Activated T-cell treated with anti-CD3 and anti-CD28 coated beads, Interleukin-2, amount 50 U/mL, for 72 hours (primary cell): ENCODE data around the gene BBLN. TPM values are rescaled to one million over a fixed set of nuclear protein-coding genes. Genes with fewer than 3 reads are reported as not detected.
A peak's percentile ranks its signal among the peaks of the same experiment; 100 is the strongest.
"Not testable (repeated sequence)": the region's sequence is repeated elsewhere in the genome, so short reads cannot be mapped to it uniquely, and the experiment has no call there.

Experiments
- ATAC-seq, 2 donors: fragments of 150-1000 bp; cut with Tn5 transposase; replicated peaks in 1 of 2; 2 replicates each; pipeline ENCODE4 v1.10.0; 2021; ENCODE audit warnings: moderate library complexity in 2 of 2, mild to moderate bottlenecking in 1 of 2
- DNase-seq, 2 donors: peaks; one replicate each; pipeline ENCODE4 v3.0.0; 2021 to 2022; ENCODE audit warnings: mixed read lengths in 1 of 2
- H3K27ac Mint-ChIP-seq: one replicate; pipeline ENCODE4 v1.8.0; 2022; ENCODE audit warnings: mild to moderate bottlenecking, moderate library complexity, mixed read lengths
- H3K27me3 Mint-ChIP-seq: one replicate; pipeline ENCODE4 v1.8.0; 2022; ENCODE audit warnings: low read depth, mixed read lengths
- H3K36me3 Mint-ChIP-seq, 2 donors: one replicate each; pipeline ENCODE4 v1.8.0; 2022; ENCODE audit warnings: mixed read lengths in 2 of 2, mild to moderate bottlenecking in 1 of 2; ENCODE audit not compliant: insufficient read depth in 2 of 2
- H3K4me1 Mint-ChIP-seq: one replicate; pipeline ENCODE4 v1.8.0; 2022; ENCODE audit warnings: low read depth, mixed read lengths
- H3K4me3 Mint-ChIP-seq, 2 donors: one replicate each; pipeline ENCODE4 v1.8.0; 2022; ENCODE audit warnings: mild to moderate bottlenecking in 2 of 2, mixed read lengths in 2 of 2, moderate library complexity in 2 of 2
- H3K9me3 Mint-ChIP-seq, 2 donors: one replicate each; pipeline ENCODE4 v1.8.0; 2022; ENCODE audit warnings: mixed read lengths in 2 of 2
- total RNA-seq, 2 donors: library from RNA; stranded (reverse); gene quantifications; one replicate each; pipeline ENCODE4 v1.2.3, GENCODE V29; 2022

Gene BBLN
- total RNA-seq, 2 donors from 2014 or later = 72.9 to 81.4 TPM

DNA sequence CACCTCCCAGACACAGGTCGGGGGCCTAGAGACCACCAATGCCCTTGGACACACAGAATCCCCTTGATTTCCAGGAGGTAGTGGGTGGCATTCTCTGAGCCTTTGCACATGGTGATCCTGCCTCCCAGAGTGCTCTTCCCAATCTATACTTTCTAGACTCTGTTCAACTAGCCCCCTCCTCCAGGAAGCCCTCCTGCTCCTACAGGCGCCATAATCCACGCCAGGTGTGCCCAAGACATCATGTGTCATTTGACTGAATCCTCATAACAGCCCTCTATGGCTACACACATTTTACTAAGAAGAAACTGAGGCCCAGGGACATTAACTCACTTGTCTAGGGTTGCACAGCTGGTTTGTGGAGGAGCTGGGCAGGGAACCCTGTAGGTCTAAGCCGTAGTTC is 7.1 kb downstream of the BBLN start:
- DNase-seq (no peak), ATAC-seq (no peak)
- peaks cover 0 to 10% of the 10 kb centered on the region in 2 donors for H3K36me3 Mint-ChIP-seq
- no peak overlapping the region for H3K27ac Mint-ChIP-seq
- H3K9me3 Mint-ChIP-seq = no peaks in the 10 kb centered on the region
- H3K4me1 Mint-ChIP-seq = peaks cover 5% of the 10 kb centered on the region
- H3K27me3 Mint-ChIP-seq = no peaks in the 10 kb centered on the region
- no peak overlapping the region for H3K4me3 Mint-ChIP-seq

DNA sequence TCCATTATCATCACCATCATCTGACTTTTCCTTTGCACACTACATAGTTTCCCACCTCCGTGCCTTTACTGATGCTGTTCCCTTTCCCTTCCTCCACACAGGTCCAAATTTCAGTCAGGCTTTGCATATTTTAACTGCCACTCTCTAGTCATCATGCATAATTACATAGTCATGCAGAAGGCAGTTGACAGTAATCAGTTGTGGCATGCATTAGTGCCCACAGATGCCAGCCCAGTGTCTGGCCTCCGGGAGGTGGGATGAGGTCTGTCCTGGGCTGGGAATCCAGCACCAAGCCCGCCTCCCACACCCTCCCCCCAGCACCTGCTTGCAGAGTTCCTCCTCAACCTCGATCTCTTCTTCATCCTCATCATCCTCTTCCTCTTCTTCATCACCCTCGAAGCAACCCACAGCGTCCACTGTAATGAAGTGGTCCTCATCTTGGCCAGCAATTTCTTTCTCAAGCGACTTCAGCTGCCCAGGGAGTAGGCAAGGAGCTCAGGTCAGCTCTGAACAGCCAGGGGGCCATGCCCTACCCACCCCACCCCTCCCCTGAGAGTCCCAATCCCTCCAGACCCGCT is 8.8 kb downstream of the BBLN start:
- no peak overlapping the region for H3K4me3 Mint-ChIP-seq
- no peak overlapping the region for H3K27ac Mint-ChIP-seq

DNA sequence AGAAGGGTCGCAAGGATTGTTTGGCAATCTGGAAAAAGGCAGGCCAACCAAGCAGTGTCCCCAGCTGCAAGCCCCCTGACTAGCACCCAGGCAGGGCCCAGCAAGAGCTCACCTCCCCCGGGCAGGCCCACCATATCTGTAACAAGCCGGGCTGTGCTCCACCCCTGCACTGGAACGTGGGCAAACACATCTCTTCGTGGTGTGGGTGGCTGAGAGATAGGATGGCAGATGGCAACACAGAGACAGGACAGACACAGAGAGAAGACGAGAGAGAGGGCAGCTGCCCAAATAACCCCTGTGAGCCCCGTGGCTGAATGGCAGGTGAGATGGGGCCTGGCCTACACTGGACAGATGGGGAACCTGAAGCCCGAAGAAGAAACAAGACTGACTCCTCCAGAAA is 9.4 kb downstream of the BBLN start:
- H3K4me3 Mint-ChIP-seq = no peak overlapping the region
- H3K4me1 Mint-ChIP-seq = no peaks in the 10 kb centered on the region
- ATAC-seq (no peak), DNase-seq (no peak)
- H3K36me3 Mint-ChIP-seq = peaks cover 0 to 10% of the 10 kb centered on the region in 2 donors
- no peak overlapping the region for H3K27ac Mint-ChIP-seq
- H3K27me3 Mint-ChIP-seq = no peaks in the 10 kb centered on the region
- no peaks in the 10 kb centered on the region for H3K9me3 Mint-ChIP-seq

More for the DNA sequence above, 8.8 kb downstream of the BBLN start:
- Mint-ChIP-seq H3K9me3 (no peaks in the 10 kb centered on the region), H3K27me3 (no peaks in the 10 kb centered on the region), H3K36me3 (peaks cover 0 to 10% of the 10 kb centered on the region in 2 donors), H3K4me1 (no peaks in the 10 kb centered on the region)
- DNase-seq = no peak
- ATAC-seq = no peak

DNA sequence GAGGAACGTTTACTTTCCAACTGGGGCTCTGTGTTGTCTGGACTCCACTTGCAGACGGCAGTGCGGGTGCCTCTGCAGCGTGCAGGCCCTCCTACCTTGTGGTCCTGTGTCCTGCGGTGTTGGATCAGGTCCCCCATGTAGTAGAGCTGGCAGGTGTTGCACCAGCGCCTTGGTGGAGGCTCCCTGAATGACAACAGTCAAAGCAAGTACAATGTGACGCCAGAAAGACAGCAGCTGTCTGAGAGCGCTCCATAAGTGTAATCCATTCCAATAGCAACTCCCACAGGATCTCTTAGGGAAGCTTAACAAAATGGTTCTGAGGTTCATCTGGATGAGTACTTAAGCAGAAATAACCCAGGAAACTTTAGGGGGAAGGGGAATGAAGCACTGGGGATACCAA is 9.9 kb downstream of the BBLN start:
- Mint-ChIP-seq H3K27ac (peak overlapping the region; percentile 15), H3K36me3 (peaks cover 0 to 10% of the 10 kb centered on the region in 2 donors), H3K4me1 (no peaks in the 10 kb centered on the region), H3K4me3 (no peak overlapping the region), H3K9me3 (no peaks in the 10 kb centered on the region), H3K27me3 (no peaks in the 10 kb centered on the region)
- DNase-seq (no peak), ATAC-seq (no peak)

DNA sequence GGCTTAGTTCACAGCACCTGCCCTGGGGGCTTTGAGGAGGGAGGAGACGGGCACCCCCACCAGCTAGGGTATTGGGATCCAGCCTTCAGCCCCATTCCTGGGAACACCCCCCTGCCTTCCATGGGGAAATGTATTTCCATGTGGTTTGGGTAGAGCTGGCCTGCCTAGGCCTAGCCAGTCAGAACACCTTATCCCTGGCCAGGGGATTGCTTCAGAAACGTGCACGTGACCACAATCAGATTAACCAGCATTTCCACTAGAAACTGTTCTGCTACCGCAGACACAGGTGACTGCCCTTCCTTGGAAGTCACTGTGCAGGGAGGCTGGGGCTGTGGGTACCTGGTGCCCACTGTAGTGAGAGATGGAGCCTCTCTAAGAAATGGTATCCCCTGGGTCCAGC is 14.0 kb downstream of the BBLN start:
- no peak for ATAC-seq
- Mint-ChIP-seq H3K36me3 (peaks cover 6 to 7% of the 10 kb centered on the region in 2 donors), H3K4me1 (no peaks in the 10 kb centered on the region), H3K9me3 (no peaks in the 10 kb centered on the region), H3K27me3 (no peaks in the 10 kb centered on the region), H3K4me3 (no peak overlapping the region), H3K27ac (no peak overlapping the region)
- no peak for DNase-seq

DNA sequence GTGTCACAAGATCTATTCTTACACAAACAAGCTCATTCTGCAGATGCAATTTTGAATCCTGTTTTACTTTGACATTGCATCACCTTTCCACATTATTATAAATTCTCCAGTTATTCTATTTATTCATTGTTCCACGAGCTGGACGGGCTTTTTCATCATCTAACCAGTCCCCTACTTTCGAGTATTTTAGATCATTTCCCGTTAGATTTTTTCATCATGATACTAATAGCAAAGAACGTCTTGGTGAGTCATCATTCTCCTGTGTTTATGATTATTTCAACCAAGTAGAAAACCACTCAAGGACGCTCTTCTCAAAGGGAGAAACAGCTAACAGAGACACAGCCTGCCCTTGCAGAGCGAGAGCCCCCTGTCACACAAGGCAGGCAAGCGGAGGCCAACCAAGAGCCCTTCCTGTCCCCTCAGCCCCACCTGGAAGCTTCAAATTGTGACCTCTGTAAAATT is 15.1 kb downstream of the BBLN start:
- H3K27me3 Mint-ChIP-seq = no peaks in the 10 kb centered on the region
- ATAC-seq = no peak
- peak overlapping the region; percentile 6 for H3K27ac Mint-ChIP-seq
- H3K4me3 Mint-ChIP-seq = no peak overlapping the region
- DNase-seq = no peak
- peaks cover 8 to 13% of the 10 kb centered on the region in 2 donors for H3K36me3 Mint-ChIP-seq
- no peaks in the 10 kb centered on the region for H3K4me1 Mint-ChIP-seq
- no peaks in the 10 kb centered on the region for H3K9me3 Mint-ChIP-seq

DNA sequence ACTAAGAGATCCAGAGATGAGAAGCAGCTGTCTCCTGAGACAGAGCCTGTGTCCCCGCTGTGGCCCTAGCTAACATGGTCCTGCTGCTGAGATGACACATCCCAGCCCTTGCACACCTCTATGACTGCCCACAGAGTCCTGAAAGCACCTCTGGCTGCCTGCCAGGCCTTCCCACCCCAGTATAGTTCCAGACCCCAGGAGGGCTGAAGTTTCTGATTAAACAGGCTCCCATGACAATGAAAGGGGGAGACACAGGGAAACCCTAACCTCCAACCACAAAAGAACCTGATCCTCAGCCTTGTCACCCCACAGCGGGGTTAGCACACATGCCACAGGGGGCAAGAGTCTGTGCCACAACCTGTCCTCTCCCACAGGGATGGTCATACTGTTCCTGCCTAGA is 15.7 kb downstream of the BBLN start:
- Mint-ChIP-seq H3K36me3 (peaks cover 10 to 15% of the 10 kb centered on the region in 2 donors), H3K27ac (no peak overlapping the region), H3K9me3 (no peaks in the 10 kb centered on the region), H3K4me3 (no peak overlapping the region), H3K4me1 (no peaks in the 10 kb centered on the region), H3K27me3 (no peaks in the 10 kb centered on the region)
- DNase-seq (no peak), ATAC-seq (no peak)

DNA sequence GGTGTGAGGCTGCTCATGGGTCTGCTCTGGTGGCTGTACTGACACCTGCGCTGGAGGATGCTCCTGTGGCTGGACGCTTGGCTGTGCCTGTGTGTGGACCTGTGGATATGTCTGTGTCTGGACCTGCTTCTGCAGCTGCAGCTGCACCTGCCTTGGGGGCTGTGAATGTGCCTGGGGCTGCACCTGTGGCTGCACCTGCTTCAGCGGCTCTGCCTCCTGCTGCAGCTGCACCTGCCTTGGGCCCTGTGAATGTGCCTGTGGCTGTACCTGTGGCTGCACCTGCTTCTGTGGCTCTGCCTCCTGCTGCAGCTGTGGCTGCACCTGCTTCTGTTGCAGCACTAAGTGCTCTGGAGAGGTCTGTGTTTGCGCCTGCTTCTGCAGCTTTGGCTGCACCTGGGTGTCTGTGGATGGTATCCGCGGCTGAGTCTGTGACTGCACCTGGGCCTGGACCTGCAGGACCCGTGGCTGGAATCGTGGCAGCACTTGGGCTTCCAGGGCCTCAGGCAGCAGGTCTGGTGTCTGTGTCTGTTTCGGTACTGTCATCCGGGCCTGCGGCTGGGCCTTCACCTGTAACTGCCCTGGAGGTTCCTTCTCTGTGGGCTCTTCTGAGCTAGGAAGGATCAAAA is 18.9 kb downstream of the BBLN start:
- H3K4me1 Mint-ChIP-seq = peaks cover 2% of the 10 kb centered on the region
- H3K36me3 Mint-ChIP-seq = peaks cover 10 to 15% of the 10 kb centered on the region in 2 donors
- no peak overlapping the region for H3K27ac Mint-ChIP-seq
- DNase-seq (no peak), ATAC-seq (no peak)
- H3K4me3 Mint-ChIP-seq = no peak overlapping the region
- H3K9me3 Mint-ChIP-seq = no peaks in the 10 kb centered on the region
- no peaks in the 10 kb centered on the region for H3K27me3 Mint-ChIP-seq

DNA sequence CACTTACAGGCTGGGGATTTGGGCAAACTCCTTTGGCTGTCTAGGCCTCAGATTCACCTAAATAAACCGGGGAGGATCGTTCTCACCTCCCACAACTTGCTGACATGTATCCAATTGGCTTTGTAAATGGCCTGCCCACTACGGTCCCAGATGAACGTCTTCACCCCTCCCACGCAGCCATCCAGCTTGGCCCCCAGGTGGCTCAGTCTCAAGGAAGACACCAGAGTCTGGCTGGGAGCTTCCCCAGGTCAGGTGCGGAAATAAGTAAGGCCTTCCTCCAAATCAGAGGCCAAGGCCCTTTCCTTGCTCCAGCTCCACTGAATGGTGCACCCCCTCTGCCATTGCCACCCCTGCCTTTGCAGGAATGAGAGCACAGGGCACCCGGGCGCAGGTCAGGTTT is 19.9 kb downstream of the BBLN start:
- no peak overlapping the region for H3K4me3 Mint-ChIP-seq
- DNase-seq = no peak
- no peak for ATAC-seq
- no peaks in the 10 kb centered on the region for H3K27me3 Mint-ChIP-seq
- peaks cover 10 to 17% of the 10 kb centered on the region in 2 donors for H3K36me3 Mint-ChIP-seq
- H3K27ac Mint-ChIP-seq = no peak overlapping the region
- H3K9me3 Mint-ChIP-seq = no peaks in the 10 kb centered on the region
- peaks cover 6% of the 10 kb centered on the region for H3K4me1 Mint-ChIP-seq

DNA sequence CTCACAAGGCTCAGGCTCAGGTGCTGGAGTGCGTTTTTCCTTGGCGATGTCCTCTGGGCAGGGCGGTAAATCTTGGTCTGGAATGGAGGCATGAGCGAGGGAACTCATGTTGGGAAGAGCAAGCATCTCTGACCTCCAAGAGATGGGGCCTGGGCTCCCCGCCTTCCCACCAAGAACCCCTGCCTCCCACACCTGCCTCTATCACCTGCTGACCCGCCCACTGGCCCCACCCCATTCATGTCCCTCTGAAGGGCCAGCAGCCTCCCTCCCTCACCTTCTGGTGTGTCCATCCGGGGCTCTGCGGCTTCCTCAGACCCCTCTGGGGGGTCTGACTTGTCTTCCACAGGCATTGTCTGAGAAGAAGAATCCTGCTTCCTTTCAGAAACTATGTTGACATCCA is 20.4 kb downstream of the BBLN start:
- no peak overlapping the region for H3K4me3 Mint-ChIP-seq
- no peaks in the 10 kb centered on the region for H3K9me3 Mint-ChIP-seq
- DNase-seq (no peak), ATAC-seq (no peak)
- no peaks in the 10 kb centered on the region for H3K27me3 Mint-ChIP-seq
- H3K4me1 Mint-ChIP-seq = peaks cover 6% of the 10 kb centered on the region
- H3K27ac Mint-ChIP-seq = no peak overlapping the region
- H3K36me3 Mint-ChIP-seq = peaks cover 10 to 17% of the 10 kb centered on the region in 2 donors

DNA sequence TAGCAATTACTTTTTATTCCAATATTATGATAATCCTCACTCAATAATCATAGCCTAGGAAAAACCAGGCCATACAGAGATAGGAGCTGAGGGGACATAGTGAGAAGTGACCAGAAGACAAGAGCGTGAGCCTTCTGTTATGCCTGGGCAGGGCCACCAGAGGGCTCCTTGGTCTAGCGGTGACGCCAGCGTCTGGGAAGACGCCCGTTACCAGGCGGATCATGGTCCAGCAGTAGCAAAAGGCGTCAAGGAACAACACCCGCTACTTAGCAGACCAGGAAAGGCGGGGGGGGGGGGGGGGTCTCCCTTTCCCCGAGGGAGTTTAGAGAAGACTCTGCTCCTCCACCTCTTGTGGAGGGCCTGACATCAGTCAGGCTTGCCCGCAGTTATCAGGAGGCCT is 21.4 kb downstream of the BBLN start:
- not testable (repeated sequence) for ATAC-seq

DNA sequence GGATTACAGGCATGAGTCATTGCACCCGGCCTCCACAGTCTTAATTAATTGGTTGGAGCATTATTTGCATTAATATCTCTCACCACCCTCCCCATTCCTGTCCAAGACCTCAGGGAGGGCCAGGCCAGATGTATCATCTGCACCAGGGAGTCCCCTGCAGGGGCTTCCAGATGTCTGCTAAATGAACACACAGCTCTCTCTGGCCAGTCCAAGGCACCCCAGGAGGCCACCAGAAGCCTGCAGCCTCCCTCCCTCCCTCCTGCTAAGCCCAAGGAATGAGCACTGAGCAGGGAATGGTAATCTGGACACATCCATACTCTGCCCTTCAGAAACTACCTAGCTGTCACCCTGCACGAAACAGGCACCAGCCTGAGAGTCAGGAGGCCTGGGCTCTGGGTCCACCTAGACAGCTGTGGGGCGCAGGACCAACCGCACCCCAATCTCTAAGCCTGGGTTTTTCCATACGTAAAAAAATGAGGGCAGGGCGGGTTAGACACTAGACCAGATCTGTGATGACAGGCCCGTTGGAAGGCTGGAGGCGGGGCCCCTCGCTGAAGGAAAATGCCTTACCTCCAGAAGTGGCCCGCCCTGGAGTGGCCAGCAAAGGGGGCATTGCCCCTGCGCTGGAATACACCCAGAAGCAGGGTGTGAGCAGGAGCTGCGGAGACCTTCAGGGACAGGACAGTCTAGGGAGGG is 23.0 kb downstream of the BBLN start:
- DNase-seq (no peak), ATAC-seq (no peak)
- Mint-ChIP-seq H3K9me3 (no peaks in the 10 kb centered on the region), H3K27ac (no peak overlapping the region), H3K4me1 (peaks cover 10% of the 10 kb centered on the region), H3K4me3 (no peak overlapping the region), H3K27me3 (no peaks in the 10 kb centered on the region), H3K36me3 (peaks cover 12 to 21% of the 10 kb centered on the region in 2 donors)

More for the DNA sequence above, 21.4 kb downstream of the BBLN start:
- not testable (repeated sequence) for H3K4me1 Mint-ChIP-seq, H3K27ac Mint-ChIP-seq, H3K4me3 Mint-ChIP-seq, H3K9me3 Mint-ChIP-seq, H3K27me3 Mint-ChIP-seq, DNase-seq
- H3K36me3 Mint-ChIP-seq = peaks cover 10 to 17% of the 10 kb centered on the region in 2 donors
